Loucy (cell line): Measurements from ENCODE around the gene HACL1.
A peak's percentile ranks its signal among the peaks of the same experiment; 100 is the strongest.
"Not testable (repeated sequence)": the region's sequence is repeated elsewhere in the genome, so short reads cannot be mapped to it uniquely, and the experiment has no call there.

Experiments
- H2AFZ ChIP-seq: fragments of 200-600 bp; sonication (generic); 2 replicates; pipeline ENCODE4 v1.6.0; 2016; ENCODE audit warnings: antibody characterized with exemption, mild to moderate bottlenecking, low read length, moderate library complexity
- H3F3A ChIP-seq: fragments of 200-600 bp; 2 replicates; pipeline ENCODE4 v1.6.0; 2016; ENCODE audit warnings: antibody characterized with exemption, low read depth, mild to moderate bottlenecking
- H3K27me3 ChIP-seq: fragments of 200-600 bp; sonication (generic); 2 replicates; pipeline ENCODE4 v1.6.1; 2014; ENCODE audit warnings: low read length, mild to moderate bottlenecking; ENCODE audit not compliant: insufficient read depth, poor library complexity, severe bottlenecking
- H3K36me3 ChIP-seq: fragments of 200-600 bp; sonication (generic); 2 replicates; pipeline ENCODE4 v1.6.1; 2016; ENCODE audit warnings: low read length; ENCODE audit not compliant: insufficient read depth
- H3K4me1 ChIP-seq: fragments of 200-600 bp; sonication (generic); 2 replicates; pipeline ENCODE4 v1.5.1; 2014; ENCODE audit warnings: low read length, mild to moderate bottlenecking; ENCODE audit not compliant: insufficient read depth, poor library complexity, severe bottlenecking
- H3K4me2 ChIP-seq: fragments of 200-600 bp; sonication (generic); 2 replicates; pipeline ENCODE4 v1.6.0; 2014; ENCODE audit warnings: antibody characterized with exemption, low read length, low read depth, mild to moderate bottlenecking; ENCODE audit not compliant: poor library complexity, severe bottlenecking
- H3K4me3 ChIP-seq: fragments of 200-600 bp; sonication (generic); 2 replicates; pipeline ENCODE4 v1.5.1; 2014; ENCODE audit warnings: low read length, mild to moderate bottlenecking, mixed read lengths; ENCODE audit not compliant: poor library complexity, severe bottlenecking
- H3K79me2 ChIP-seq: fragments of 200-600 bp; sonication (generic); 2 replicates; pipeline ENCODE4 v1.6.1; 2014; ENCODE audit warnings: low read length; ENCODE audit not compliant: insufficient read depth
- H3K9ac ChIP-seq: fragments of 200-600 bp; sonication (generic); 2 replicates; pipeline ENCODE4 v1.6.0; 2014; ENCODE audit warnings: mild to moderate bottlenecking, low read depth, low read length, moderate library complexity; ENCODE audit not compliant: poor library complexity, severe bottlenecking
- H3K9me2 ChIP-seq: fragments of 200-600 bp; sonication (generic); replicated peaks from 2 replicates; pipeline ENCODE4 v1.6.1; 2016; ENCODE audit warnings: low read depth, low read length, mixed read lengths
- H3K9me3 ChIP-seq: fragments of 200-600 bp; sonication (generic); 2 replicates; pipeline ENCODE4 v1.6.1; 2014; ENCODE audit warnings: mild to moderate bottlenecking, antibody characterized with exemption, low read length, low read depth; ENCODE audit not compliant: insufficient read depth
- H4K20me1 ChIP-seq: fragments of 200-600 bp; sonication (generic); 2 replicates; pipeline ENCODE4 v1.6.0; 2014; ENCODE audit warnings: antibody characterized with exemption, low read length, mild to moderate bottlenecking; ENCODE audit not compliant: insufficient read depth, poor library complexity, severe bottlenecking
- CTCF ChIP-seq: fragments of 200-600 bp; sonication (generic); conservative IDR thresholded peaks from 2 replicates; pipeline ENCODE4 v1.5.1; 2014; ENCODE audit warnings: mild to moderate bottlenecking, antibody characterized with exemption, low read length
- EZH2phosphoT487 ChIP-seq: fragments of 200-600 bp; IDR thresholded peaks from 2 replicates; pipeline ENCODE4 v1.6.1; 2018; ENCODE audit warnings: antibody characterized with exemption, mild to moderate bottlenecking, moderate library complexity, borderline replicate concordance

HACL1 gene

GRCh38 chr3:15611018-15611417 lies 9.6 kb upstream of the HACL1 start:
- Histone ChIP-seq H3K36me3 (no peaks in the 10 kb centered on the region), H3K9me3 (no peaks in the 10 kb centered on the region), H3K4me2 (no peak overlapping the region), H3K9me2 (no peaks in the 10 kb centered on the region), H3K27me3 (no peaks in the 10 kb centered on the region), H4K20me1 (no peaks in the 10 kb centered on the region), H3K9ac (no peak overlapping the region), H3K4me1 (no peaks in the 10 kb centered on the region), H2AFZ (no peak overlapping the region), H3F3A (no peaks in the 10 kb centered on the region), H3K79me2 (no peaks in the 10 kb centered on the region), H3K4me3 (no peak overlapping the region)
- TF ChIP-seq CTCF, result no peak
- TF ChIP-seq EZH2phosphoT487, result no peak

- Histone ChIP-seq H3K4me2 (no peak overlapping the region), H3K9me2 (no peaks in the 10 kb centered on the region), H3K9ac (no peak overlapping the region), H3K79me2 (no peaks in the 10 kb centered on the region), H3K9me3 (no peaks in the 10 kb centered on the region), H2AFZ (no peak overlapping the region), H3F3A (no peaks in the 10 kb centered on the region), H4K20me1 (no peaks in the 10 kb centered on the region), H3K27me3 (no peaks in the 10 kb centered on the region), H3K36me3 (no peaks in the 10 kb centered on the region), H3K4me3 (no peak overlapping the region), H3K4me1 (no peaks in the 10 kb centered on the region)
- TF ChIP-seq CTCF (no peak), EZH2phosphoT487 (no peak)
These were observed 8.9 kb upstream of the HACL1 start for GRCh38 chr3:15610082-15610759.

GRCh38 chr3:15606434-15606891 lies 5.1 kb upstream of the HACL1 start:
- no peaks in the 10 kb centered on the region for H3K27me3 ChIP-seq
- no peak overlapping the region for H3K9ac ChIP-seq
- no peaks in the 10 kb centered on the region for H3F3A ChIP-seq
- H3K36me3 ChIP-seq, result no peaks in the 10 kb centered on the region
- TF ChIP-seq CTCF, result no peak
- no peak for TF ChIP-seq EZH2phosphoT487
- H3K4me1 ChIP-seq, result no peaks in the 10 kb centered on the region
- no peak overlapping the region for H3K4me2 ChIP-seq
- H2AFZ ChIP-seq, result no peak overlapping the region
- no peaks in the 10 kb centered on the region for H3K79me2 ChIP-seq
- H3K9me3 ChIP-seq, result no peaks in the 10 kb centered on the region
- no peaks in the 10 kb centered on the region for H4K20me1 ChIP-seq
- H3K9me2 ChIP-seq, result no peaks in the 10 kb centered on the region
- H3K4me3 ChIP-seq, result no peak overlapping the region

- not testable (repeated sequence) for H3K9ac ChIP-seq, H3K27me3 ChIP-seq, H2AFZ ChIP-seq, H3K4me2 ChIP-seq, H3F3A ChIP-seq, H3K9me3 ChIP-seq, H3K9me2 ChIP-seq, H3K4me1 ChIP-seq, H4K20me1 ChIP-seq, H3K36me3 ChIP-seq, H3K4me3 ChIP-seq
- peaks cover 14% of the 10 kb centered on the region for H3K79me2 ChIP-seq
These were observed 3.2 kb upstream of the HACL1 start for GRCh38 chr3:15604584-15604983.

GRCh38 chr3:15602816-15603215 lies 1.4 kb upstream of the HACL1 start:
- H2AFZ ChIP-seq, H3K4me1 ChIP-seq, H3F3A ChIP-seq, H3K36me3 ChIP-seq, H3K9me2 ChIP-seq, H3K27me3 ChIP-seq, H3K9me3 ChIP-seq, H4K20me1 ChIP-seq: not testable (repeated sequence)
- Histone ChIP-seq H3K4me2 (peak overlapping the region; percentile 77), H3K9ac (peak overlapping the region; percentile 76), H3K4me3 (peak overlapping the region; percentile 87), H3K79me2 (peaks cover 28% of the 10 kb centered on the region)
